MM.1S (cell line): ENCODE results near the gene FOSB.

Experiments
- DNase-seq: peaks from one replicate; pipeline ENCODE4 v3.0.0-alpha.2; 2015
- H2AFZ ChIP-seq: fragments of 300-600 bp; sonication (generic); 2 replicates; pipeline ENCODE4 v1.6.0; 2016; ENCODE audit warnings: antibody characterized with exemption, low read length
- H3F3A ChIP-seq: fragments of 300-600 bp; sonication (generic); 2 replicates; pipeline ENCODE4 v1.6.1; 2016; ENCODE audit warnings: mild to moderate bottlenecking, antibody characterized with exemption, low read length, moderate library complexity, mixed read lengths; ENCODE audit not compliant: insufficient read depth
- H3K27ac ChIP-seq: fragments of 300-600 bp; sonication (generic); 2 replicates; pipeline ENCODE4 v1.5.1; 2016; ENCODE audit warnings: mild to moderate bottlenecking, low read length
- H3K27me3 ChIP-seq: fragments of 300-600 bp; sonication (generic); replicated peaks from 2 replicates; pipeline ENCODE4 v1.6.0; 2016; ENCODE audit warnings: low read length; ENCODE audit not compliant: insufficient read depth
- H3K36me3 ChIP-seq: fragments of 300-600 bp; sonication (generic); replicated peaks from 2 replicates; pipeline ENCODE4 v1.6.1; 2016; ENCODE audit warnings: mild to moderate bottlenecking, low read length, mixed read lengths; ENCODE audit not compliant: insufficient read depth
- H3K4me1 ChIP-seq: fragments of 300-600 bp; sonication (generic); 2 replicates; pipeline ENCODE4 v1.6.1; 2016; ENCODE audit warnings: low read length, mixed read lengths
- H3K4me2 ChIP-seq: fragments of 300-600 bp; sonication (generic); 2 replicates; pipeline ENCODE4 v1.6.0; 2016; ENCODE audit warnings: low read depth, low read length
- H3K4me3 ChIP-seq: fragments of 300-600 bp; sonication (generic); 2 replicates; pipeline ENCODE4 v1.5.1; 2016; ENCODE audit warnings: low read length, mixed read lengths
- H3K79me2 ChIP-seq: fragments of 300-600 bp; sonication (generic); 2 replicates; pipeline ENCODE4 v1.6.1; 2016; ENCODE audit warnings: mixed run types, low read length, mixed read lengths
- H3K9ac ChIP-seq: fragments of 300-600 bp; sonication (generic); 2 replicates; pipeline ENCODE4 v1.6.1; 2016; ENCODE audit warnings: low read length, mixed read lengths
- H3K9me2 ChIP-seq: fragments of 300-600 bp; sonication (generic); replicated peaks from 2 replicates; pipeline ENCODE4 v1.6.1; 2016; ENCODE audit warnings: mild to moderate bottlenecking, low read length, mixed read lengths; ENCODE audit not compliant: insufficient read depth
- H3K9me3 ChIP-seq: fragments of 300-600 bp; sonication (generic); replicated peaks from 2 replicates; pipeline ENCODE4 v1.6.1; 2016; ENCODE audit warnings: mild to moderate bottlenecking, low read length, mixed read lengths; ENCODE audit not compliant: insufficient read depth
- H4K20me1 ChIP-seq: fragments of 300-600 bp; sonication (generic); 2 replicates; pipeline ENCODE4 v1.6.1; 2016; ENCODE audit warnings: mild to moderate bottlenecking, low read length, moderate library complexity, mixed read lengths; ENCODE audit not compliant: insufficient read depth
- EZH2 ChIP-seq: fragments of 300-600 bp; sonication (generic); optimal IDR thresholded peaks from 2 replicates; pipeline ENCODE3; 2017; ENCODE audit warnings: low read depth, mild to moderate bottlenecking, antibody characterized with exemption, low read length, mixed read lengths
- EZH2phosphoT487 ChIP-seq: fragments of 300-600 bp; sonication (generic); IDR thresholded peaks from 2 replicates; pipeline ENCODE4 v1.6.1; 2018; ENCODE audit warnings: antibody characterized with exemption, low read length
- TF ChIP-seq, protein P1 (sequence below): fragments of 300-600 bp; sonication (generic); IDR thresholded peaks from 2 replicates; pipeline ENCODE4 v1.5.1; 2016; ENCODE audit warnings: antibody characterized with exemption, low read length, mixed read lengths

Gene FOSB

DNA sequence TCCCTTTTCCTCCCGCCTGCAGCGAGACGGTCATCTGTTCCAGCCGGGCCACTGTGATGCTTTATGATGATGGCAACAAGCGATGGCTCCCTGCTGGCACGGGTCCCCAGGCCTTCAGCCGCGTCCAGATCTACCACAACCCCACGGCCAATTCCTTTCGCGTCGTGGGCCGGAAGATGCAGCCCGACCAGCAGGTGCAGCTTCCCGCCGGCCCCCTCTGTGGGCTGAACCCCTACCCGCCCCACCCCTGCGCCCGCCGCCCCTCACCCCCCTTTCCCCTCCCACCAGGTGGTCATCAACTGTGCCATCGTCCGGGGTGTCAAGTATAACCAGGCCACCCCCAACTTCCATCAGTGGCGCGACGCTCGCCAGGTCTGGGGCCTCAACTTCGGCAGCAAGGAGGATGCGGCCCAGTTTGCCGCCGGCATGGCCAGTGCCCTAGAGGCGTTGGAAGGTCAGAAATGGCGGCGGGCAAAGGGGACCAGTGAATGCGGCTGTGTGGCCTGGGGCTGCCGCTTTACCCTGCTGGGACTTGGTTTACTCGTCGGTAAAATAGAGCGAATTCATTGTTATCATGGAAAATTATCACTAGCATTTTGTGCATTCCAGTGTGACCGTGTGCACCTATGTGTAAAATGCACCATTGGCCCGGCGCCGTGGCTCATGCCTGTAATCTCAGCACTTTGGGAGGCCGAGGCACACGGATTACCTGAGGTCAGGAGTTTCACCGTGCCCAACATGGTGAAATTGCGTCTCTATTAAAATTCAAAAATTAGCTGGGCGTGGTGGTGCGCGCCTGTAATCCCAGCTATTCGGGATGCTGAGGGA is 50.1 kb downstream of the FOSB start:
- Histone ChIP-seq H4K20me1 (no peaks in the 10 kb centered on the region), H3K4me1 (peaks cover 10% of the 10 kb centered on the region), H3K79me2 (peaks cover 20% of the 10 kb centered on the region; the same call in 1 of the 2 replicates), H3K4me2 (no peak overlapping the region), H3K4me3 (no peak overlapping the region), H3K36me3 (no peaks in the 10 kb centered on the region), H3F3A (no peaks in the 10 kb centered on the region), H3K9me2 (no peaks in the 10 kb centered on the region), H2AFZ (no peak overlapping the region), H3K27ac (no peak overlapping the region), H3K9me3 (no peaks in the 10 kb centered on the region), H3K9ac (no peak overlapping the region), H3K27me3 (no peaks in the 10 kb centered on the region)
- DNase-seq = no peak
- TF ChIP-seq EZH2 (no peak), EZH2phosphoT487 (no peak)
- TF ChIP-seq, protein P1, sequence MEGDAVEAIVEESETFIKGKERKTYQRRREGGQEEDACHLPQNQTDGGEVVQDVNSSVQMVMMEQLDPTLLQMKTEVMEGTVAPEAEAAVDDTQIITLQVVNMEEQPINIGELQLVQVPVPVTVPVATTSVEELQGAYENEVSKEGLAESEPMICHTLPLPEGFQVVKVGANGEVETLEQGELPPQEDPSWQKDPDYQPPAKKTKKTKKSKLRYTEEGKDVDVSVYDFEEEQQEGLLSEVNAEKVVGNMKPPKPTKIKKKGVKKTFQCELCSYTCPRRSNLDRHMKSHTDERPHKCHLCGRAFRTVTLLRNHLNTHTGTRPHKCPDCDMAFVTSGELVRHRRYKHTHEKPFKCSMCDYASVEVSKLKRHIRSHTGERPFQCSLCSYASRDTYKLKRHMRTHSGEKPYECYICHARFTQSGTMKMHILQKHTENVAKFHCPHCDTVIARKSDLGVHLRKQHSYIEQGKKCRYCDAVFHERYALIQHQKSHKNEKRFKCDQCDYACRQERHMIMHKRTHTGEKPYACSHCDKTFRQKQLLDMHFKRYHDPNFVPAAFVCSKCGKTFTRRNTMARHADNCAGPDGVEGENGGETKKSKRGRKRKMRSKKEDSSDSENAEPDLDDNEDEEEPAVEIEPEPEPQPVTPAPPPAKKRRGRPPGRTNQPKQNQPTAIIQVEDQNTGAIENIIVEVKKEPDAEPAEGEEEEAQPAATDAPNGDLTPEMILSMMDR = no peak

DNA sequence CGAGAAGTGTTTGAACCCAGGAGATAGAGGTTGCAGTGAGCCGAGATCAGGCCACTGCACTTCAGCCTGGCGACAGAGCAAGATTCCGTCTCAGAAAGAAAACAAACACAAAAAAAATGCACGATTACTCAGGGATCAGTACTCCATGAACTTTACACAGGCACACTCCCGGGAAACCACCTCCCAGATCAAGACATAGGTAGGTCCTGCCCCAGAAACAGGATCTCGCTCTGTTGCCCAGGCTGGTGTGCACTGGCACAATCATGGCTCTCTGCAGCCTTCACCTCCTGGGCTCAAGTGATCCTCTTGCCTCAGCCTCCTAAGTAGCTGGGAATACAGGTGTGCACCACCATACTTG is 50.7 kb downstream of the FOSB start:
- Histone ChIP-seq H3F3A (no peaks in the 10 kb centered on the region), H3K4me1 (peaks cover 11% of the 10 kb centered on the region), H3K4me3 (no peak overlapping the region), H3K4me2 (no peak overlapping the region), H3K9me3 (no peaks in the 10 kb centered on the region), H3K9ac (no peak overlapping the region), H3K79me2 (peaks cover 17% of the 10 kb centered on the region; the same call in 1 of the 2 replicates), H3K9me2 (no peaks in the 10 kb centered on the region), H3K27ac (no peak overlapping the region), H3K36me3 (no peaks in the 10 kb centered on the region), H3K27me3 (no peaks in the 10 kb centered on the region), H4K20me1 (no peaks in the 10 kb centered on the region), H2AFZ (no peak overlapping the region)
- DNase-seq = no peak
- TF ChIP-seq EZH2 = no peak
- TF ChIP-seq, protein P1 = no peak
- no peak for TF ChIP-seq EZH2phosphoT487

DNA sequence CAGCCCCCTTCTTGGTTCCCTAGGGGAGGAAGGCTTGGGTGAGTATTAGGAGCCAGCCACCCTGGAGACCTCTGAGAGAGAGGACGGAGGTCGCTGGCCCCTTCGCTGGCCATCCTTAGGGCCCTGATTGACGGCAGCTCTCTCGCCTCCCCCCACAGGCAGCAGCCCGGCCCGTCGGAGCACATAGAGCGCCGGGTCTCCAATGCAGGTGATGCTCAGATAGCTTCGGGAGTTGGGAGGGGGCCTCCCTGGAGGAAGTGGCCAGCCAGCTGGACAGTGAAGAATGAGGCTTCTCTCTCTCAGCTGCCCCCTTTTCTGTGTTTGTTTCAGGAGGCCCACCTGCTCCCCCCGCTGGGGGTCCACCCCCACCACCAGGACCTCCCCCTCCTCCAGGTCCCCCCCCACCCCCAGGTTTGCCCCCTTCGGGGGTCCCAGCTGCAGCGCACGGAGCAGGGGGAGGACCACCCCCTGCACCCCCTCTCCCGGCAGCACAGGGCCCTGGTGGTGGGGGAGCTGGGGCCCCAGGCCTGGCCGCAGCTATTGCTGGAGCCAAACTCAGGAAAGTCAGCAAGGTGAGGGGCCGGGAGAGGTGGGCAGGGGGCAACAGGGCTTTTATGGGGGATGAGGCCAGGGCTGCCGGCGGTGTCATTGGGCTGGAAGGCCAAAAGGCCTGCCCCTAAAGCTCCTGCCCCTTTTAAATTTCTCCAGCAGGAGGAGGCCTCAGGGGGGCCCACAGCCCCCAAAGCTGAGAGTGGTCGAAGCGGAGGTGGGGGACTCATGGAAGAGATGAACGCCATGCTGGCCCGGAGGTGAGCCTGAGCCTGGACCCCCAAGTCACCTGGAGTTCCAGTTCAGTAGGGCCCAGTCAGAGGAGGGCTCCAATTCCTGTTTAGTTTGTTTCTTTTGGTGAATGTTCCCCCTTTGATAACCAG is 54.5 kb downstream of the FOSB start:
- Histone ChIP-seq H3K9me2 (no peaks in the 10 kb centered on the region), H3K9ac (no peak overlapping the region), H3K9me3 (no peaks in the 10 kb centered on the region), H3K27ac (no peak overlapping the region), H2AFZ (no peak overlapping the region), H3K36me3 (no peaks in the 10 kb centered on the region; the same call in 1 of the 2 replicates), H3K4me3 (no peak overlapping the region), H3K4me1 (0 out of 2 replicates have a peak, but pooled peaks cover 3% of the 10 kb centered on the region), H3K79me2 (no peaks in the 10 kb centered on the region), H3F3A (no peaks in the 10 kb centered on the region), H3K27me3 (no peaks in the 10 kb centered on the region), H4K20me1 (no peaks in the 10 kb centered on the region), H3K4me2 (no peak overlapping the region)
- TF ChIP-seq EZH2phosphoT487 = no peak
- TF ChIP-seq, protein P1 = no peak
- no peak for DNase-seq
